ENCODE data around the gene GIT1.

GIT1 gene

GRCh38 chr17:29571883-29572681 lies 17.4 kb downstream of the GIT1 start:
- Mint-ChIP-seq H3K4me1 (ENCODE audit: low read depth) (peaks cover 21% of the 10 kb centered on the region), H3K36me3 (ENCODE audit: low read depth) (peaks cover 18% of the 10 kb centered on the region), H3K4me3 (no peak overlapping the region), H3K27ac (no peak overlapping the region), H3K9me3 (no peaks in the 10 kb centered on the region), H3K27me3 (no peaks in the 10 kb centered on the region)

GRCh38 chr17:29571486-29571882 lies 18.0 kb downstream of the GIT1 start:
- Mint-ChIP-seq H3K27me3 (no peaks in the 10 kb centered on the region), H3K36me3 (ENCODE audit: low read depth) (peaks cover 18% of the 10 kb centered on the region), H3K27ac (no peak overlapping the region), H3K4me1 (ENCODE audit: low read depth) (peaks cover 21% of the 10 kb centered on the region), H3K9me3 (no peaks in the 10 kb centered on the region), H3K4me3 (no peak overlapping the region)

GRCh38 chr17:29570521-29570920 lies 18.9 kb downstream of the GIT1 start:
- H3K36me3 Mint-ChIP-seq (ENCODE audit: low read depth), result peaks cover 18% of the 10 kb centered on the region
- no peak overlapping the region for H3K4me3 Mint-ChIP-seq
- H3K9me3 Mint-ChIP-seq, result no peaks in the 10 kb centered on the region
- no peak overlapping the region for H3K27ac Mint-ChIP-seq
- peaks cover 28% of the 10 kb centered on the region for H3K4me1 Mint-ChIP-seq (ENCODE audit: low read depth)
- no peaks in the 10 kb centered on the region for H3K27me3 Mint-ChIP-seq

- Mint-ChIP-seq H3K27me3 (no peaks in the 10 kb centered on the region), H3K36me3 (ENCODE audit: low read depth) (peaks cover 15% of the 10 kb centered on the region), H3K27ac (peak overlapping the region; percentile 67), H3K4me3 (peak overlapping the region; percentile 84), H3K4me1 (ENCODE audit: low read depth) (peaks cover 36% of the 10 kb centered on the region), H3K9me3 (no peaks in the 10 kb centered on the region)
These were observed 20.1 kb downstream of the GIT1 start for GRCh38 chr17:29569245-29569950.

GRCh38 chr17:29568331-29569244 lies 20.9 kb downstream of the GIT1 start, which contains the start of gene TP53I13:
Gene TP53I13 (plus strand): TSS chr17:29568701. CDS start chr17:29568759, 58 bp downstream.
- Mint-ChIP-seq H3K4me3 (peak within 1 kb of the TSS; percentile 90), H3K27me3 (no peaks in the 10 kb centered on the region), H3K27ac (peak within 1 kb of the TSS; percentile 93), H3K4me1 (ENCODE audit: low read depth) (peaks cover 35% of the 10 kb centered on the region), H3K36me3 (ENCODE audit: low read depth) (peaks cover 6% of the 10 kb centered on the region), H3K9me3 (no peaks in the 10 kb centered on the region)

GRCh38 chr17:29567554-29568330 lies 21.7 kb downstream of the GIT1 start:
- Mint-ChIP-seq H3K27ac (peak overlapping the region; percentile 93), H3K9me3 (no peaks in the 10 kb centered on the region), H3K4me1 (ENCODE audit: low read depth) (peaks cover 33% of the 10 kb centered on the region), H3K36me3 (ENCODE audit: low read depth) (peaks cover 3% of the 10 kb centered on the region), H3K27me3 (no peaks in the 10 kb centered on the region), H3K4me3 (peak overlapping the region; percentile 90)

- Mint-ChIP-seq H3K9me3 (no peaks in the 10 kb centered on the region), H3K27me3 (no peaks in the 10 kb centered on the region), H3K36me3 (ENCODE audit: low read depth) (peaks cover 7% of the 10 kb centered on the region), H3K27ac (peak overlapping the region; percentile 93), H3K4me3 (peak overlapping the region; percentile 90), H3K4me1 (ENCODE audit: low read depth) (peaks cover 38% of the 10 kb centered on the region)
These were observed 22.2 kb downstream of the GIT1 start for GRCh38 chr17:29567304-29567553.

GRCh38 chr17:29566473-29567303 lies 22.8 kb downstream of the GIT1 start, which contains the start of gene ABHD15:
Gene ABHD15 (minus strand): TSS chr17:29567037. CDS start chr17:29566966, 71 bp downstream.
- H3K4me3 Mint-ChIP-seq, result peak within 1 kb of the TSS; percentile 90
- H3K27ac Mint-ChIP-seq, result peak within 1 kb of the TSS; percentile 93
- no peaks in the 10 kb centered on the region for H3K9me3 Mint-ChIP-seq
- peaks cover 43% of the 10 kb centered on the region for H3K4me1 Mint-ChIP-seq (ENCODE audit: low read depth)
- H3K36me3 Mint-ChIP-seq (ENCODE audit: low read depth), result peaks cover 12% of the 10 kb centered on the region
- no peaks in the 10 kb centered on the region for H3K27me3 Mint-ChIP-seq

GRCh38 chr17:29565643-29566472 lies 23.6 kb downstream of the GIT1 start:
- no peaks in the 10 kb centered on the region for H3K9me3 Mint-ChIP-seq
- peak overlapping the region; percentile 90 for H3K4me3 Mint-ChIP-seq
- H3K4me1 Mint-ChIP-seq (ENCODE audit: low read depth), result peaks cover 46% of the 10 kb centered on the region
- no peaks in the 10 kb centered on the region for H3K27me3 Mint-ChIP-seq
- peaks cover 15% of the 10 kb centered on the region for H3K36me3 Mint-ChIP-seq (ENCODE audit: low read depth)
- peak overlapping the region; percentile 65 for H3K27ac Mint-ChIP-seq

- Mint-ChIP-seq H3K27me3 (no peaks in the 10 kb centered on the region), H3K4me3 (peak overlapping the region; percentile 11), H3K9me3 (no peaks in the 10 kb centered on the region), H3K4me1 (ENCODE audit: low read depth) (peaks cover 53% of the 10 kb centered on the region), H3K27ac (no peak overlapping the region), H3K36me3 (ENCODE audit: low read depth) (peaks cover 17% of the 10 kb centered on the region)
These were observed 25.6 kb downstream of the GIT1 start for GRCh38 chr17:29563816-29564215.

GRCh38 chr17:29562615-29563014 lies 26.8 kb downstream of the GIT1 start:
- H3K36me3 Mint-ChIP-seq (ENCODE audit: low read depth), result peaks cover 17% of the 10 kb centered on the region
- peaks cover 62% of the 10 kb centered on the region for H3K4me1 Mint-ChIP-seq (ENCODE audit: low read depth)
- H3K4me3 Mint-ChIP-seq, result no peak overlapping the region
- H3K9me3 Mint-ChIP-seq, result no peaks in the 10 kb centered on the region
- no peak overlapping the region for H3K27ac Mint-ChIP-seq
- no peaks in the 10 kb centered on the region for H3K27me3 Mint-ChIP-seq

GRCh38 chr17:29561554-29562517 lies 27.6 kb downstream of the GIT1 start:
- Mint-ChIP-seq H3K36me3 (ENCODE audit: low read depth) (peaks cover 17% of the 10 kb centered on the region), H3K9me3 (no peaks in the 10 kb centered on the region), H3K4me3 (no peak overlapping the region), H3K27me3 (no peaks in the 10 kb centered on the region), H3K4me1 (ENCODE audit: low read depth) (peaks cover 70% of the 10 kb centered on the region), H3K27ac (peak overlapping the region; percentile 58)

Data from stimulated activated naive CD8-positive, alpha-beta T cell treated with anti-CD3 and anti-CD28 coated beads, Interleukin-15, Interleukin-2, amounts not matched to agents 100 ng/mL and 50 ng/mL, for 24 hours (primary cell).